MM.1S (cell line): ENCODE measurements around the gene MSI2.

ENCODE experiments used
- DNase-seq: peaks from one replicate; pipeline ENCODE4 v3.0.0-alpha.2; 2015
- H2AFZ ChIP-seq: fragments of 300-600 bp; sonication (generic); 2 replicates; pipeline ENCODE4 v1.6.0; 2016; ENCODE audit warnings: antibody characterized with exemption, low read length
- H3F3A ChIP-seq: fragments of 300-600 bp; sonication (generic); 2 replicates; pipeline ENCODE4 v1.6.1; 2016; ENCODE audit warnings: mild to moderate bottlenecking, antibody characterized with exemption, low read length, moderate library complexity, mixed read lengths; ENCODE audit not compliant: insufficient read depth
- H3K27ac ChIP-seq: fragments of 300-600 bp; sonication (generic); 2 replicates; pipeline ENCODE4 v1.5.1; 2016; ENCODE audit warnings: mild to moderate bottlenecking, low read length
- H3K27me3 ChIP-seq: fragments of 300-600 bp; sonication (generic); replicated peaks from 2 replicates; pipeline ENCODE4 v1.6.0; 2016; ENCODE audit warnings: low read length; ENCODE audit not compliant: insufficient read depth
- H3K36me3 ChIP-seq: fragments of 300-600 bp; sonication (generic); replicated peaks from 2 replicates; pipeline ENCODE4 v1.6.1; 2016; ENCODE audit warnings: mild to moderate bottlenecking, low read length, mixed read lengths; ENCODE audit not compliant: insufficient read depth
- H3K4me1 ChIP-seq: fragments of 300-600 bp; sonication (generic); 2 replicates; pipeline ENCODE4 v1.6.1; 2016; ENCODE audit warnings: low read length, mixed read lengths
- H3K4me2 ChIP-seq: fragments of 300-600 bp; sonication (generic); 2 replicates; pipeline ENCODE4 v1.6.0; 2016; ENCODE audit warnings: low read depth, low read length
- H3K4me3 ChIP-seq: fragments of 300-600 bp; sonication (generic); 2 replicates; pipeline ENCODE4 v1.5.1; 2016; ENCODE audit warnings: low read length, mixed read lengths
- H3K79me2 ChIP-seq: fragments of 300-600 bp; sonication (generic); 2 replicates; pipeline ENCODE4 v1.6.1; 2016; ENCODE audit warnings: mixed run types, low read length, mixed read lengths
- H3K9ac ChIP-seq: fragments of 300-600 bp; sonication (generic); 2 replicates; pipeline ENCODE4 v1.6.1; 2016; ENCODE audit warnings: low read length, mixed read lengths
- H3K9me2 ChIP-seq: fragments of 300-600 bp; sonication (generic); replicated peaks from 2 replicates; pipeline ENCODE4 v1.6.1; 2016; ENCODE audit warnings: mild to moderate bottlenecking, low read length, mixed read lengths; ENCODE audit not compliant: insufficient read depth
- H3K9me3 ChIP-seq: fragments of 300-600 bp; sonication (generic); replicated peaks from 2 replicates; pipeline ENCODE4 v1.6.1; 2016; ENCODE audit warnings: mild to moderate bottlenecking, low read length, mixed read lengths; ENCODE audit not compliant: insufficient read depth
- H4K20me1 ChIP-seq: fragments of 300-600 bp; sonication (generic); 2 replicates; pipeline ENCODE4 v1.6.1; 2016; ENCODE audit warnings: mild to moderate bottlenecking, low read length, moderate library complexity, mixed read lengths; ENCODE audit not compliant: insufficient read depth
- CTCF ChIP-seq: fragments of 300-600 bp; sonication (generic); IDR thresholded peaks from 2 replicates; pipeline ENCODE4 v1.5.1; 2016; ENCODE audit warnings: antibody characterized with exemption, low read length, mixed read lengths
- EZH2 ChIP-seq: fragments of 300-600 bp; sonication (generic); optimal IDR thresholded peaks from 2 replicates; pipeline ENCODE3; 2017; ENCODE audit warnings: low read depth, mild to moderate bottlenecking, antibody characterized with exemption, low read length, mixed read lengths
- EZH2phosphoT487 ChIP-seq: fragments of 300-600 bp; sonication (generic); IDR thresholded peaks from 2 replicates; pipeline ENCODE4 v1.6.1; 2018; ENCODE audit warnings: antibody characterized with exemption, low read length

Gene MSI2

GRCh38 chr17:57578608-57579225, 322.4 kb downstream of the MSI2 start:
- no peaks in the 10 kb centered on the region for H3K27me3 ChIP-seq
- TF ChIP-seq EZH2phosphoT487 (no peak), EZH2 (no peak), CTCF (no peak)
- H3K4me1 ChIP-seq = no peaks in the 10 kb centered on the region
- no peak overlapping the region for H3K9ac ChIP-seq
- no peak overlapping the region for H3K4me3 ChIP-seq
- no peak overlapping the region for H2AFZ ChIP-seq
- H3K79me2 ChIP-seq = 0 out of 2 replicates have a peak, but pooled peaks cover 8% of the 10 kb centered on the region
- H3K36me3 ChIP-seq = no peaks in the 10 kb centered on the region
- no peaks in the 10 kb centered on the region for H3K9me3 ChIP-seq
- H3F3A ChIP-seq = no peaks in the 10 kb centered on the region
- no peak for DNase-seq
- H3K9me2 ChIP-seq = no peaks in the 10 kb centered on the region
- H3K4me2 ChIP-seq = no peak overlapping the region
- H3K27ac ChIP-seq = no peak overlapping the region
- no peaks in the 10 kb centered on the region for H4K20me1 ChIP-seq

GRCh38 chr17:57579245-57579644, 322.9 kb downstream of the MSI2 start:
- Histone ChIP-seq H3K4me1 (no peaks in the 10 kb centered on the region), H3K36me3 (no peaks in the 10 kb centered on the region), H3K27me3 (no peaks in the 10 kb centered on the region), H3K9me2 (no peaks in the 10 kb centered on the region), H3K9ac (no peak overlapping the region), H3K9me3 (no peaks in the 10 kb centered on the region), H3F3A (no peaks in the 10 kb centered on the region), H3K79me2 (0 out of 2 replicates have a peak, but pooled peaks cover 6% of the 10 kb centered on the region), H3K4me3 (no peak overlapping the region), H3K4me2 (no peak overlapping the region), H2AFZ (no peak overlapping the region), H3K27ac (no peak overlapping the region), H4K20me1 (no peaks in the 10 kb centered on the region)
- no peak for DNase-seq
- no peak for TF ChIP-seq EZH2phosphoT487
- TF ChIP-seq CTCF = no peak
- TF ChIP-seq EZH2 = no peak

- no peaks in the 10 kb centered on the region for H3K9me3 ChIP-seq
- H3K27ac ChIP-seq = no peak overlapping the region
- no peaks in the 10 kb centered on the region for H3K4me1 ChIP-seq
These were observed 323.9 kb downstream of the MSI2 start for GRCh38 chr17:57580055-57580739.

More at GRCh38 chr17:57580055-57580739, 323.9 kb downstream of the MSI2 start:
- Histone ChIP-seq H3K4me2 (no peak overlapping the region), H3K27me3 (no peaks in the 10 kb centered on the region), H3K79me2 (0 out of 2 replicates have a peak, but pooled peaks cover 5% of the 10 kb centered on the region), H3F3A (no peaks in the 10 kb centered on the region), H3K36me3 (no peaks in the 10 kb centered on the region), H2AFZ (no peak overlapping the region), H3K4me3 (no peak overlapping the region), H3K9ac (no peak overlapping the region), H3K9me2 (no peaks in the 10 kb centered on the region), H4K20me1 (no peaks in the 10 kb centered on the region)
- DNase-seq = no peak
- TF ChIP-seq CTCF (no peak), EZH2phosphoT487 (no peak), EZH2 (no peak)
